Measurements from ENCODE around the gene SCARB1.

GRCh38 chr12:124898200-124898922, 34.7 kb upstream of the SCARB1 start:
- TF ChIP-seq CTCF (IDR thresholded peaks at IDR 0.05; ENCODE audit: borderline replicate concordance, extremely low read depth, low read length, poor library complexity, severe bottlenecking) (peak; percentile 70), EZH2 (IDR thresholded peaks at IDR 0.05; ENCODE audit: borderline replicate concordance, low read depth, low read length, severe bottlenecking) (no peak)

All from DND-41 (cell line).